IPS DF 19.7 (cell line): Measurements from ENCODE around the gene ELAVL4.

Experiments used
- DNase-seq: peaks from one replicate; pipeline ENCODE4 v3.0.0-alpha.2; 2013; ENCODE audit warnings: low read depth, low spot score

Gene ELAVL4

GRCh38 chr1:50108497-50109059 lies at the start of gene ELAVL4:
Gene ELAVL4 (plus strand): TSS chr1:50108920. CDS start chr1:50109190, 270 bp downstream.
- DNase-seq, result no peak

GRCh38 chr1:50060279-50060678 lies 48.4 kb upstream of the ELAVL4 start:
- DNase-seq, result no peak

- no peak for DNase-seq
Observed at GRCh38 chr1:50066806-50067205, 41.9 kb upstream of the ELAVL4 start.

GRCh38 chr1:50074931-50075330 lies 33.8 kb upstream of the ELAVL4 start:
- DNase-seq, result no peak

GRCh38 chr1:50077273-50077672 lies 31.4 kb upstream of the ELAVL4 start:
- DNase-seq, result no peak

- DNase-seq, result no peak
Observed at GRCh38 chr1:50080904-50081586, 27.7 kb upstream of the ELAVL4 start.

- DNase-seq, result no peak
Observed at GRCh38 chr1:50084389-50084788, 24.3 kb upstream of the ELAVL4 start.

GRCh38 chr1:50091068-50091467 lies 17.7 kb upstream of the ELAVL4 start:
- DNase-seq, result no peak

- no peak for DNase-seq
Observed at GRCh38 chr1:50095716-50096115, 13.0 kb upstream of the ELAVL4 start.

- no peak for DNase-seq
Observed at GRCh38 chr1:50097021-50097679, 11.6 kb upstream of the ELAVL4 start.

- DNase-seq, result no peak
Observed at GRCh38 chr1:50097791-50098190, 10.9 kb upstream of the ELAVL4 start.

GRCh38 chr1:50098591-50099021 lies 10.1 kb upstream of the ELAVL4 start:
- no peak for DNase-seq

GRCh38 chr1:50099654-50100053 lies 9.1 kb upstream of the ELAVL4 start:
- DNase-seq, result no peak

GRCh38 chr1:50103615-50104081 lies 5.1 kb upstream of the ELAVL4 start:
- no peak for DNase-seq

GRCh38 chr1:50105433-50105832 lies 3.3 kb upstream of the ELAVL4 start:
- DNase-seq, result no peak

GRCh38 chr1:50106095-50106761 lies 2.5 kb upstream of the ELAVL4 start:
- no peak for DNase-seq

GRCh38 chr1:50109116-50109515 lies 396 bp downstream of the ELAVL4 start:
- no peak for DNase-seq

- no peak for DNase-seq
Observed at GRCh38 chr1:50109647-50110075, 941 bp downstream of the ELAVL4 start.

GRCh38 chr1:50110151-50110550 lies 1.4 kb downstream of the ELAVL4 start:
- no peak for DNase-seq

- DNase-seq, result no peak
Observed at GRCh38 chr1:50110656-50111055, 1.9 kb downstream of the ELAVL4 start.

GRCh38 chr1:50111503-50111902 lies 2.8 kb downstream of the ELAVL4 start:
- DNase-seq, result no peak

- DNase-seq, result no peak
Observed at GRCh38 chr1:50112193-50112592, 3.5 kb downstream of the ELAVL4 start.
